RWPE1 (cell line): ENCODE measurements around the gene EXOG.

ENCODE experiments used
- CTCF ChIA-PET: fragments of 350-600 bp; sonication (Branson Sonifier 250); formaldehyde crosslinking; extraction: SDS; loops from one replicate; lab custom pipeline; 2021; lab: Yijun Ruan, JAX
- POLR2A ChIA-PET: fragments of 400-600 bp; formaldehyde crosslinking; extraction: SDS; loops from one replicate; lab custom pipeline; 2020; ENCODE audit warnings: antibody characterized with exemption; ENCODE audit not compliant: low non-redundant PET; lab: Yijun Ruan, JAX
- DNase-seq: peaks from one replicate; pipeline ENCODE4 v3.0.0; 2012; ENCODE audit warnings: low spot score
- H3K27ac ChIP-seq: fragments of 450-650 bp; 2 replicates; pipeline ENCODE4 v1.5.1; 2017
- TF ChIP-seq, protein P1 (sequence below): fragments of 450-650 bp; conservative IDR thresholded peaks from 2 replicates; pipeline ENCODE4 v1.5.1; 2017; ENCODE audit warnings: low read depth, mild to moderate bottlenecking

Gene EXOG

DNA sequence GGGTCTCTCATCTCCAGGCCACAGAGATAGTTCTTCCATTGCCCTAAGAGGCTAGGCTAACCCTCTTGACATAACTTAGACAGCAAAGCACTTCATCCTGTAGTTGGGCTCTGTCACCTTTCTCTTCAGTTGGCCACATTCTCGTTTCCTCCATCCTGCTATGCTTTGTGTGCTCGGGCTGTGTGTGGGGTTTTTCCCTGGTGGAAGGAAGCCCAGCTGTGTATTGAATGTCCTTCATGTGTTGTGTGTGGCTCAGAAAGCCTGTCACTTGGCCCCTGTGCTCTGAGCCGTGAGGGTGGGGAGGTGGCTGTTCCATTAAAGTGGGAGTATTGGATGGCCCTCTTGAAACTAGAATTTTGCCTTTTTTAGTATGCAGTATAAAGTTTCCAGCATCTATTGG, 8.8 kb upstream of the EXOG start:
- ChIA-PET CTCF (interaction anchor here (0.5 kb wide), 1 partner anchor 1428 kb away, joined by 3 read pairs; no protein-coding TSS in a partner anchor), POLR2A (no interaction called here)
- DNase-seq, result no peak
- TF ChIP-seq, protein P1, sequence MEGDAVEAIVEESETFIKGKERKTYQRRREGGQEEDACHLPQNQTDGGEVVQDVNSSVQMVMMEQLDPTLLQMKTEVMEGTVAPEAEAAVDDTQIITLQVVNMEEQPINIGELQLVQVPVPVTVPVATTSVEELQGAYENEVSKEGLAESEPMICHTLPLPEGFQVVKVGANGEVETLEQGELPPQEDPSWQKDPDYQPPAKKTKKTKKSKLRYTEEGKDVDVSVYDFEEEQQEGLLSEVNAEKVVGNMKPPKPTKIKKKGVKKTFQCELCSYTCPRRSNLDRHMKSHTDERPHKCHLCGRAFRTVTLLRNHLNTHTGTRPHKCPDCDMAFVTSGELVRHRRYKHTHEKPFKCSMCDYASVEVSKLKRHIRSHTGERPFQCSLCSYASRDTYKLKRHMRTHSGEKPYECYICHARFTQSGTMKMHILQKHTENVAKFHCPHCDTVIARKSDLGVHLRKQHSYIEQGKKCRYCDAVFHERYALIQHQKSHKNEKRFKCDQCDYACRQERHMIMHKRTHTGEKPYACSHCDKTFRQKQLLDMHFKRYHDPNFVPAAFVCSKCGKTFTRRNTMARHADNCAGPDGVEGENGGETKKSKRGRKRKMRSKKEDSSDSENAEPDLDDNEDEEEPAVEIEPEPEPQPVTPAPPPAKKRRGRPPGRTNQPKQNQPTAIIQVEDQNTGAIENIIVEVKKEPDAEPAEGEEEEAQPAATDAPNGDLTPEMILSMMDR, result no peak
- no peak overlapping the region for H3K27ac ChIP-seq

DNA sequence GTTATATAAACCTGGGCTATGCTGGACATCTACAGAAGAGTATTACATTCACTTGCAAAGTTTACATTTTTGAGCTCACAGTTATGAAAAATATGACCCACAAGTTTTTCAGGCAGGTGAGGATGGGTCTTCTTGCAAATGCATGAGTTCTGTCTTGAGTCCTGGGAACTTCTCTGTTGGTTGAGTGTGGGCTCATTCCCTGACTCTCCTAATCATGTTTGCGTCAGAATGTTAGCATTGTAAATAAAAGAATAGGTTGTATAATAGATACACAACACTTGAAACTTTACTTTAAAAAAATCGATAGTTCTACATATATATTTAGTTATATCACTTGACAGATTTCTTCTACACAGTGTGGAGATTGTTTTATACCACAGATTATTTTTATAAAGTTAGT, 7.2 kb upstream of the EXOG start:
- H3K27ac ChIP-seq, result no peak overlapping the region
- no peak for DNase-seq
- TF ChIP-seq, protein P1, result no peak
- CTCF ChIA-PET, result interaction anchor here (0.6 to 1.4 kb wide), 2 partner anchors 9 to 86 kb away, joined by 4 to 5 read pairs; no protein-coding TSS in a partner anchor
- POLR2A ChIA-PET, result no interaction called here

DNA sequence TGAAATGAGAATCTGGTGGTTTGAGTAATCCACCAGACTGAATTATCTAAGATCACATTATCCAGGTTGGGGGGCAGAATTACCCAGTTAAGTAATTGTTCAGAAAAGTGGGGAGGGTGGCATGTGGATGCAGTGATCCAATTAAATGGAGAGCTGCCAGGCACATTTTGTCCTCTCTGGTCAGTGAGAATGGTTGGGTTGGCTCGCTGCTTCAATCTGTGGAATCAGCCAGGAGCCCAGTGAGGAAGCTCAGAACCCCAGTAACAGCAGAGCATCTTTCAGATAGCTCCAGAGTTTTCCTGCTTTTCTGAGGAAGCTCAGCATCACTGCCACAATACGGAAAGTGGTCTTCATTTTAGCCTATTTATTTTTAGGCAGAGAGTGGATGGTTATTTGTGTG, 6.4 kb upstream of the EXOG start:
- no peak for DNase-seq
- ChIA-PET POLR2A (no interaction called here), CTCF (interaction anchor here (0.6 to 1.4 kb wide), 2 partner anchors 10 to 173 kb away, joined by 5 to 6 read pairs; no protein-coding TSS in a partner anchor)
- no peak overlapping the region for H3K27ac ChIP-seq
- TF ChIP-seq, protein P1, result no peak

DNA sequence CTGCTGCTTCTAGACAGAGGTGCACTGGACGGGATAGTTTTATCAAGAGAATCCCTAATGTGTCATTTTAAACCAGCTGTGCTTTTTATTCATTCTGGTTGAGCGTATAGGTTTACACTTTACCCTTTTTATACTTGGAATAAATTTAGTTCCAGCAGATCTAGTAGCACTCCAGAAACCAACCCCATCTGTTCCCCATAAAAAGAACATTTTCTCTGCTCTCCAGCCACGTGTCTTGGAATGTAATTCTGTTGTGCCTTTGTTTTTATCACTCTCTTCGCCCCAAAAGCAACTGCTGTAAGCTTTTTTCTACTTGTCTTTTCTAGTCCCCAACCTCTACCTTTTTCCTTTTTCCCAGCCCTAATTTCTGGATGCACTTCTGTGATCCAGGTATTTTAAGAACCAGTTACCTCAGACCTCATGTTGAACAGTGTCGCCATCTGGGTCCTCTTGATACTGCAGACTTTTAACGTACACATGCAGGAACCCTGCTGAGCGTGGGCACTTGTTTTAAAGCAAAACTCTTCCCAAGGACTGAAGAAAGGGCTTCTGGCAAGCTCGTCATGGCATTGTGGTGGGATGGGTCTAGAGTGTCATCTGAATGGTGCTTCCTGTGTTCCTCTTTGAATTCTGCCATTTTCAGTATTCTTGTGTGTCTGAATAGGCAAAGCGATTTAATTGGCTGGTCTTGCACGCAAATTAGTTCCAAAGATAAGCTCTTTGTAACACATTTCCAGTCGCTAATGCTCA, 5.7 kb upstream of the EXOG start:
- H3K27ac ChIP-seq, result no peak overlapping the region
- no peak for DNase-seq
- CTCF ChIA-PET, result interaction anchor here (0.6 to 1.4 kb wide), 2 partner anchors 10 to 172 kb away, joined by 5 to 6 read pairs; no protein-coding TSS in a partner anchor
- TF ChIP-seq, protein P1, result no peak
- POLR2A ChIA-PET, result no interaction called here

DNA sequence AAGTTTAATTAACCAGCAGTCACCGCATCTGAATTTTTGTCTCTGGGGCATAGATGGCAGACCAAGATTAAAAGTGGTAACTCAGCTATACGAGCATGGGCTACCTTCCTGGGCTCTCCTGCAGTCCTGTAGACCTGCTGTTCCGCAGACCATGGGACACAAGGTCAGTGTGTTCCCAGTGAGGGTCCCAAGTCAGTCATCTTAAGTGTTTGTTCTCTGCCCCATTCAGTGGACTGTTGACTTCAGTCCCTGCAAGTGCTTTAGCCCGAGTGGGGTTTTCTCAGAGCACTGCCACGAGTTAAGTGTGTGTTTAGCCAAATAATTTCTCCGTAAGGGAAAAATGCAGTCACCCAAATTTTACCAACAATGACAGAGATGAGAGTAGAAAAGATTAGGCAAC, 4.9 kb upstream of the EXOG start:
- TF ChIP-seq, protein P1, result no peak
- no peak overlapping the region for H3K27ac ChIP-seq
- ChIA-PET CTCF (no interaction called here), POLR2A (no interaction called here)
- DNase-seq, result no peak

DNA sequence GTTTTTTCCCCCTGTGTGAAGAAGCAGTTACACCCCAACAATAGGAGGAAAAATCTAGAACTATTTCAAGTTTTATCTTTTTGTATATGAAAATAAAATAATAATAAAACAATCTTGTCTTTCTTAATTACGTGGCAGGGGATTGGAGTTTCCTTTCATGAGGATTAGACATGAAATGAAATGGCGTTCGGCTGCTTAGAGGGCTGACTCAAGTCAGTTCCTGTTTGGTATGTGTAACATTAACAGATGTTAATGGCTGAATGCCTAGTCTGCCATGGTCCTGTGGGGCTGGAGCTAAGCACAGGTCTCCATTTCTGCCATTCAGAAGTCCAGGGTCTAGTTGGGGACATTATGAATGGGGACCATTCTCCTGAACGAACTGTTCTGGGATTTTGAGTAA, 3.1 kb upstream of the EXOG start:
- no peak for DNase-seq
- CTCF ChIA-PET, result interaction anchor here (0.6 to 0.7 kb wide), 2 partner anchors 13 to 532 kb away, joined by 3 read pairs; no protein-coding TSS in a partner anchor
- no peak overlapping the region for H3K27ac ChIP-seq
- TF ChIP-seq, protein P1, result no peak
- POLR2A ChIA-PET, result no interaction called here
